GM12878 (cell line): Measurements from ENCODE around the gene MAPRE2. TPM values are rescaled to one million over a fixed set of nuclear protein-coding genes. Genes with fewer than 3 reads are reported as not detected.

Experiments
- ATAC-seq: fragments of 200-7000 bp; cut with Tn5 transposase; 3 replicates; pipeline ENCODE4 v1.9.1; 2020; ENCODE audit warnings: mild to moderate bottlenecking, moderate library complexity
- BruUV-seq: library from RNA; stranded (reverse); fragments of 400-500 nt; replicated peaks from 2 replicates; lab custom pipeline; 2021; lab: Mats Ljungman, UMichigan
- CTCF ChIA-PET: fragments of 300-600 bp; sonication (Branson Sonifier 250); formaldehyde crosslinking; extraction: SDS; loops from one replicate; lab custom pipeline; 2021; ENCODE audit warnings: inconsistent platforms; lab: Yijun Ruan, JAX
- POLR2A ChIA-PET: fragments of 350-600 bp; formaldehyde crosslinking; extraction: SDS; loops from one replicate; lab custom pipeline; 2021; ENCODE audit warnings: inconsistent platforms; lab: Charles Lee
- RAD21 ChIA-PET: fragments of 300-600 bp; sonication (Branson Sonifier 250); formaldehyde crosslinking; loops from one replicate; lab custom pipeline; 2023; ENCODE audit warnings: antibody characterized with exemption; ENCODE audit not compliant: unreplicated experiment; lab: Charles Lee
- SMC1A ChIA-PET: fragments of 300-600 bp; sonication (Branson Sonifier 250); formaldehyde crosslinking; loops from one replicate; lab custom pipeline; 2023; ENCODE audit not compliant: unreplicated experiment, uncharacterized antibody; lab: Charles Lee
- DNase-seq: peaks from one replicate; pipeline ENCODE4 v3.0.0-alpha.2; 2011; ENCODE audit warnings: low read depth, low spot score
- FAIRE-seq: peaks from 3 replicates; lab custom pipeline; 2011; peaks lifted over from hg19 to GRCh38; lab: Jason Lieb, UNC
- H2AFZ ChIP-seq: 2 replicates; pipeline ENCODE4 v1.6.0; 2011; ENCODE audit warnings: low read depth, low read length, control low read depth; ENCODE audit not compliant: control insufficient read depth
- H3K27ac ChIP-seq: 2 replicates; pipeline ENCODE4 v1.5.1; 2011; ENCODE audit warnings: control low read depth; ENCODE audit not compliant: control insufficient read depth, insufficient read depth
- H3K27me3 ChIP-seq, 2 experiments: replicated peaks in 1 of 2; 2 replicates each; pipeline versions ENCODE4 v1.6.0 to v1.6.1; 2011; ENCODE audit warnings: low read length in 1 of 2; ENCODE audit not compliant: control insufficient read depth in 2 of 2, insufficient read depth in 2 of 2
- H3K36me3 ChIP-seq, 2 experiments: 2 replicates each; pipeline ENCODE4 v1.5.1; 2011; ENCODE audit warnings: low read length in 1 of 2; ENCODE audit not compliant: control insufficient read depth in 2 of 2, insufficient read depth in 2 of 2
- H3K4me1 ChIP-seq: 2 replicates; pipeline ENCODE4 v1.6.1; 2011; ENCODE audit warnings: mild to moderate bottlenecking, low read length, moderate library complexity, mixed read lengths; ENCODE audit not compliant: control insufficient read depth, insufficient read depth
- H3K4me2 ChIP-seq: 2 replicates; pipeline ENCODE4 v1.6.0; 2011; ENCODE audit warnings: control low read depth; ENCODE audit not compliant: control insufficient read depth, insufficient read depth
- H3K4me3 ChIP-seq: fragments of 200-600 bp; sonication (generic); 2 replicates; pipeline ENCODE4 v1.5.1; 2016
- H3K79me2 ChIP-seq: 2 replicates; pipeline ENCODE4 v1.6.0; 2011; ENCODE audit warnings: low read length; ENCODE audit not compliant: control insufficient read depth, insufficient read depth
- H3K9ac ChIP-seq: 2 replicates; pipeline ENCODE4 v1.8.0; 2011; ENCODE audit warnings: low read length, control low read depth, mixed read lengths; ENCODE audit not compliant: control insufficient read depth, insufficient read depth
- H3K9me3 ChIP-seq: replicated peaks from 3 replicates; pipeline ENCODE4 v1.5.1; 2011; ENCODE audit warnings: mild to moderate bottlenecking, low read length; ENCODE audit not compliant: control insufficient read depth, insufficient read depth
- H4K20me1 ChIP-seq: 2 replicates; pipeline ENCODE4 v1.6.0; 2011; ENCODE audit not compliant: control insufficient read depth, insufficient read depth
- EGR1 ChIP-seq, 2 experiments: IDR thresholded peaks; 1 replicate in 1 of 2; 2 replicates in 1 of 2; pipeline ENCODE4 v1.6.1; 2011 to 2012; ENCODE audit warnings: low read depth in 2 of 2, low read length in 2 of 2, borderline replicate concordance in 1 of 2, mild to moderate bottlenecking in 1 of 2, moderate library complexity in 1 of 2
- HCFC1 ChIP-seq: fragments of 150-350 bp; IDR thresholded peaks from 2 replicates; pipeline ENCODE4 v1.6.1; 2014; ENCODE audit warnings: low read length
- MXI1 ChIP-seq: fragments of 150-350 bp; IDR thresholded peaks from 2 replicates; pipeline ENCODE4 v1.6.1; 2011; ENCODE audit warnings: low read depth, mild to moderate bottlenecking, inconsistent platforms, low read length, improper control_type of control experiment
- NR2C1 ChIP-seq: fragments of 450-650 bp; IDR thresholded peaks from 2 replicates; pipeline ENCODE4 v1.6.1; 2017; ENCODE audit warnings: antibody characterized with exemption, mild to moderate bottlenecking, moderate library complexity
- POLR2AphosphoS2 ChIP-seq: IDR thresholded peaks from 2 replicates; pipeline ENCODE4 v1.6.1; 2011; ENCODE audit warnings: low read depth, mild to moderate bottlenecking, low read length, improper control_type of control experiment, moderate library complexity
- SMAD5 ChIP-seq: IDR thresholded peaks from 2 replicates; pipeline ENCODE4 v1.6.1; 2016; ENCODE audit warnings: antibody characterized with exemption, low read depth
- TCF3 ChIP-seq: IDR thresholded peaks from 2 replicates; pipeline ENCODE4 v1.6.1; 2012; ENCODE audit warnings: low read depth, mild to moderate bottlenecking, low read length, borderline replicate concordance; ENCODE audit not compliant: insufficient read depth
- YY1 ChIP-seq: IDR thresholded peaks from 2 replicates; pipeline ENCODE4 v1.6.1; 2011; ENCODE audit warnings: low read depth, mild to moderate bottlenecking, low read length
- ZNF217 ChIP-seq: fragments of 450-650 bp; IDR thresholded peaks from 2 replicates; pipeline ENCODE4 v1.6.1; 2017; ENCODE audit warnings: antibody characterized with exemption, mild to moderate bottlenecking
- WGBS: methylation state at CpG from one replicate; pipeline ENCODE4 v1.1.6; 2016; ENCODE audit warnings: low lambda C conversion rate; ENCODE audit not compliant: insufficient replicate concordance, insufficient coverage; ENCODE audit errors: missing lambda C conversion rate; 5-methylcytosine and 5-hydroxymethylcytosine counted together
- in situ Hi-C: fragments of 300-500 bp; cut with MboI; formaldehyde crosslinking; loops from 9 replicates; pipeline ENCODE4 v1.14.3; 2018; ENCODE audit warnings: mixed read lengths
- intact Hi-C: fragments of 100-400 bp; cut with micrococcal nuclease; formaldehyde crosslinking; loops from one replicate; pipeline ENCODE4 v1.14.2; 2022; ENCODE audit not compliant: unreplicated experiment
- polyA plus RNA-seq, 11 experiments: library from polyadenylated mRNA; depleted of rRNA in 4 of 11; unstranded in 6 of 11; stranded (reverse) in 5 of 11; fragments of >200 nt; fragmentation: Nextera tagmentation in 4 of 11; fragmentation: Illumina TruSeq in 1 of 11; extraction: Ambion mirVana in 4 of 11; extraction: Trizol in 1 of 11; gene quantifications; 1 replicate in 1 of 11; 2 replicates in 10 of 11; pipeline versions ENCODE4 v1.2.1 to v1.2.3, GENCODE V29; 2011 to 2016; ENCODE audit warnings: inconsistent platforms in 2 of 11, missing spikeins in 2 of 11, low read depth in 1 of 11
- total RNA-seq, 4 experiments: library from RNA; depleted of rRNA in 3 of 4; stranded (reverse); fragments of >200 nt in 3 of 4; fragmentation: Illumina TruSeq in 1 of 4; extraction: Trizol in 1 of 4; gene quantifications; 2 replicates each; pipeline versions ENCODE4 v1.2.1 to v1.2.3, GENCODE V29; 2013 to 2021
- TF ChIP-seq, protein P1 (sequence below): fragments of 450-650 bp; IDR thresholded peaks from 2 replicates; pipeline ENCODE4 v1.6.1; 2018; ENCODE audit warnings: borderline replicate concordance, mild to moderate bottlenecking; ENCODE audit not compliant: partially characterized antibody
- TF ChIP-seq, protein P2 (sequence below): fragments of 150-350 bp; IDR thresholded peaks from 2 replicates; pipeline ENCODE4 v1.6.1; 2016; ENCODE audit warnings: low read depth, low read length
- TF ChIP-seq, protein P3 (sequence below): fragments of 450-650 bp; formaldehyde crosslinking; IDR thresholded peaks from 2 replicates; pipeline ENCODE4 v1.4.0; 2020; ENCODE audit warnings: mild to moderate bottlenecking, moderate library complexity

The MAPRE2 gene
- total and polyA plus RNA-seq, 10 of the 15 experiments (the other 5 are each of a cell fraction or from before 2014, with no cell fraction given): 11.0 to 50.6 (median 24.0) TPM

DNA sequence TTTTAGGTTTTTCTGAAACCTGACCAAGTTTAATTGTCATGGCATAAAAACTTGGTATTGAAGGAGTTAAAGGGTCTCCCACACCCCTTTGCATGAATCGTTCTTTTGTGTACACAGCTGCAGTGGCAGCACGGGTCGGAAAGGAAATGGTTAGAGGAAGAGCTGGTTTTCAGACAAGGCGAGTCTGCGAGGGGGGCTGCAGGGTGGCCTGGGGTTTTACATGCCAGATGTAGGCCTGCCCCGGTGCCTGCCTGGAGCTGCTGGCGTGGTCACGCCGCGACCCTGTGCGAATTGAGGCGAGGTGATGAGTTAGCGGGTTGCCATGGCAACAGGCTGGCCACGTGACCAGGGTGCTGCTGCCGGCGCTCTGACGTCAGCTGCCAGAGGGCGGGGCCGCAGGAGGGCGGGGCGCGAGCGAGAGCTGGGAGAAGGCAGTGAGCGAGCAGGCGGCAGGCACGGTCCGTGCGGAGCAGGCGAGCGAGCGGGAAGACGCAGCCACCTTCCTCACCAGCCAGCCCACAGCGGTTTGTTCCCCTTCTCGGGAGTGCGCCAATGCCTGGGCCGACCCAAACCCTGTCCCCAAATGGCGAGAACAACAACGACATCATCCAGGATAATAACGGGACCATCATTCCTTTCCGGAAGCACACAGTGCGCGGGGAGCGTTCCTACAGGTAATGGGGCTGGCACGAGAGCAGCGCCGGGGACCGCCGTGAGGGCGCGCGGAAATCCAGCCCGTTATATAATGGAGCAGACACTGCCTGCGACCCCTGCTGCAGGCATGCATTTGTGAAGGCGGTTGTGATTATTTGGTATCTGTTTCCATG lies at the start of gene MAPRE2 (continued):
- TF ChIP-seq, protein P1, sequence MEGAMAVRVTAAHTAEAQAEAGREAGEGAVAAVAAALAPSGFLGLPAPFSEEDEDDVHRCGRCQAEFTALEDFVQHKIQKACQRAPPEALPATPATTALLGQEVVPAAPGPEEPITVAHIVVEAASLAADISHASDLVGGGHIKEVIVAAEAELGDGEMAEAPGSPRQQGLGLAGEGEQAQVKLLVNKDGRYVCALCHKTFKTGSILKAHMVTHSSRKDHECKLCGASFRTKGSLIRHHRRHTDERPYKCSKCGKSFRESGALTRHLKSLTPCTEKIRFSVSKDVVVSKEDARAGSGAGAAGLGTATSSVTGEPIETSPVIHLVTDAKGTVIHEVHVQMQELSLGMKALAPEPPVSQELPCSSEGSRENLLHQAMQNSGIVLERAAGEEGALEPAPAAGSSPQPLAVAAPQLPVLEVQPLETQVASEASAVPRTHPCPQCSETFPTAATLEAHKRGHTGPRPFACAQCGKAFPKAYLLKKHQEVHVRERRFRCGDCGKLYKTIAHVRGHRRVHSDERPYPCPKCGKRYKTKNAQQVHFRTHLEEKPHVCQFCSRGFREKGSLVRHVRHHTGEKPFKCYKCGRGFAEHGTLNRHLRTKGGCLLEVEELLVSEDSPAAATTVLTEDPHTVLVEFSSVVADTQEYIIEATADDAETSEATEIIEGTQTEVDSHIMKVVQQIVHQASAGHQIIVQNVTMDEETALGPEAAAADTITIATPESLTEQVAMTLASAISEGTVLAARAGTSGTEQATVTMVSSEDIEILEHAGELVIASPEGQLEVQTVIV: no peak
- no peak for TF ChIP-seq ZNF217
- TF ChIP-seq NR2C1: no peak
- TF ChIP-seq HCFC1: no peak; the same call in 1 of the 2 replicates
- no peak for TF ChIP-seq TCF3
- TF ChIP-seq EGR1 (IDR thresholded peaks at IDR 0.05; ENCODE audit: borderline replicate concordance in 1 of 2, low read depth in 2 of 2, low read length in 2 of 2): no peak
- TF ChIP-seq MXI1: peak; percentile 97

DNA sequence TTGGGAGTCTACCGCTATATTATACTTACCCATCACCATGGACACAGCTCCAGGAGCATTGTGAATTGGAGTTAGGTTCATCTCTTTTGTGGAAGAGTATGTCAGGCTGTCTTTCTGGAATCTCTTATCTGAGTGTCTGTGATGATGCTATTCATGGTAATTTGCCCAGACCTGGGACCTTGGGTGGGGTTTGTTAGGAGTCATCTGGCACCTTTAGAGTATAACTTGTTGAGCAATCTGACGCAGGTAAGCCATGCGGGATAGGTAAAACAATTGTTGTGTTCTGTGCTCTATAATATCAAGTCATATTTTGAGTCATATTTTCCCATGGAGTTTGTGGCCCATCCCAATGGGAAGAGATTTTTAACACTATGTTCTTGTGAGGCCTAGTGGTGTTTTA lies 49.7 kb upstream of the MAPRE2 start:
- no peak overlapping the region for H3K4me2 ChIP-seq
- CTCF ChIA-PET: interaction anchor here (0.6 to 1.1 kb wide), 2 partner anchors 15 to 949 kb away, joined by 3 to 4 read pairs; no protein-coding TSS in a partner anchor
- DNase-seq (no peak), ATAC-seq (no peak), FAIRE-seq (no peak)
- no peaks in the 10 kb centered on the region for H3K27me3 ChIP-seq
- intact Hi-C loops (no loop called here), in situ Hi-C loops (no loop called here)
- no peak overlapping the region for H3K9ac ChIP-seq
- H2AFZ ChIP-seq: no peak overlapping the region
- 90% methylated on average over 3 of the region's 3 CpGs for WGBS
- no peaks in the 10 kb centered on the region for H3K79me2 ChIP-seq
- no TSS peak for BruUV-seq
- POLR2A ChIA-PET: no interaction called here
- no peaks in the 10 kb centered on the region for H4K20me1 ChIP-seq
- H3K4me3 ChIP-seq: no peak overlapping the region
- H3K36me3 ChIP-seq: no peaks in the 10 kb centered on the region
- no peaks in the 10 kb centered on the region for H3K9me3 ChIP-seq
- no peaks in the 10 kb centered on the region for H3K4me1 ChIP-seq
- SMC1A ChIA-PET: interaction anchor here (0.9 kb wide), 1 partner anchor 15 kb away, joined by 3 read pairs; no protein-coding TSS in a partner anchor
- H3K27ac ChIP-seq: no peak overlapping the region
- RAD21 ChIA-PET: no interaction called here
- TF ChIP-seq POLR2AphosphoS2 (no peak), HCFC1 (no peak), YY1 (no peak), SMAD5 (no peak)
- TF ChIP-seq, protein P2, sequence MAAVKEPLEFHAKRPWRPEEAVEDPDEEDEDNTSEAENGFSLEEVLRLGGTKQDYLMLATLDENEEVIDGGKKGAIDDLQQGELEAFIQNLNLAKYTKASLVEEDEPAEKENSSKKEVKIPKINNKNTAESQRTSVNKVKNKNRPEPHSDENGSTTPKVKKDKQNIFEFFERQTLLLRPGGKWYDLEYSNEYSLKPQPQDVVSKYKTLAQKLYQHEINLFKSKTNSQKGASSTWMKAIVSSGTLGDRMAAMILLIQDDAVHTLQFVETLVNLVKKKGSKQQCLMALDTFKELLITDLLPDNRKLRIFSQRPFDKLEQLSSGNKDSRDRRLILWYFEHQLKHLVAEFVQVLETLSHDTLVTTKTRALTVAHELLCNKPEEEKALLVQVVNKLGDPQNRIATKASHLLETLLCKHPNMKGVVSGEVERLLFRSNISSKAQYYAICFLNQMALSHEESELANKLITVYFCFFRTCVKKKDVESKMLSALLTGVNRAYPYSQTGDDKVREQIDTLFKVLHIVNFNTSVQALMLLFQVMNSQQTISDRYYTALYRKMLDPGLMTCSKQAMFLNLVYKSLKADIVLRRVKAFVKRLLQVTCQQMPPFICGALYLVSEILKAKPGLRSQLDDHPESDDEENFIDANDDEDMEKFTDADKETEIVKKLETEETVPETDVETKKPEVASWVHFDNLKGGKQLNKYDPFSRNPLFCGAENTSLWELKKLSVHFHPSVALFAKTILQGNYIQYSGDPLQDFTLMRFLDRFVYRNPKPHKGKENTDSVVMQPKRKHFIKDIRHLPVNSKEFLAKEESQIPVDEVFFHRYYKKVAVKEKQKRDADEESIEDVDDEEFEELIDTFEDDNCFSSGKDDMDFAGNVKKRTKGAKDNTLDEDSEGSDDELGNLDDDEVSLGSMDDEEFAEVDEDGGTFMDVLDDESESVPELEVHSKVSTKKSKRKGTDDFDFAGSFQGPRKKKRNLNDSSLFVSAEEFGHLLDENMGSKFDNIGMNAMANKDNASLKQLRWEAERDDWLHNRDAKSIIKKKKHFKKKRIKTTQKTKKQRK: no peak
- TF ChIP-seq, protein P3, sequence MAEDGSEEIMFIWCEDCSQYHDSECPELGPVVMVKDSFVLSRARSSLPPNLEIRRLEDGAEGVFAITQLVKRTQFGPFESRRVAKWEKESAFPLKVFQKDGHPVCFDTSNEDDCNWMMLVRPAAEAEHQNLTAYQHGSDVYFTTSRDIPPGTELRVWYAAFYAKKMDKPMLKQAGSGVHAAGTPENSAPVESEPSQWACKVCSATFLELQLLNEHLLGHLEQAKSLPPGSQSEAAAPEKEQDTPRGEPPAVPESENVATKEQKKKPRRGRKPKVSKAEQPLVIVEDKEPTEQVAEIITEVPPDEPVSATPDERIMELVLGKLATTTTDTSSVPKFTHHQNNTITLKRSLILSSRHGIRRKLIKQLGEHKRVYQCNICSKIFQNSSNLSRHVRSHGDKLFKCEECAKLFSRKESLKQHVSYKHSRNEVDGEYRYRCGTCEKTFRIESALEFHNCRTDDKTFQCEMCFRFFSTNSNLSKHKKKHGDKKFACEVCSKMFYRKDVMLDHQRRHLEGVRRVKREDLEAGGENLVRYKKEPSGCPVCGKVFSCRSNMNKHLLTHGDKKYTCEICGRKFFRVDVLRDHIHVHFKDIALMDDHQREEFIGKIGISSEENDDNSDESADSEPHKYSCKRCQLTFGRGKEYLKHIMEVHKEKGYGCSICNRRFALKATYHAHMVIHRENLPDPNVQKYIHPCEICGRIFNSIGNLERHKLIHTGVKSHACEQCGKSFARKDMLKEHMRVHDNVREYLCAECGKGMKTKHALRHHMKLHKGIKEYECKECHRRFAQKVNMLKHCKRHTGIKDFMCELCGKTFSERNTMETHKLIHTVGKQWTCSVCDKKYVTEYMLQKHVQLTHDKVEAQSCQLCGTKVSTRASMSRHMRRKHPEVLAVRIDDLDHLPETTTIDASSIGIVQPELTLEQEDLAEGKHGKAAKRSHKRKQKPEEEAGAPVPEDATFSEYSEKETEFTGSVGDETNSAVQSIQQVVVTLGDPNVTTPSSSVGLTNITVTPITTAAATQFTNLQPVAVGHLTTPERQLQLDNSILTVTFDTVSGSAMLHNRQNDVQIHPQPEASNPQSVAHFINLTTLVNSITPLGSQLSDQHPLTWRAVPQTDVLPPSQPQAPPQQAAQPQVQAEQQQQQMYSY: no peak
